Measurements from ENCODE around the gene KDM8. TPM values are rescaled to one million over a fixed set of nuclear protein-coding genes. Genes with fewer than 3 reads are reported as not detected.

The KDM8 gene
- total and polyA plus RNA-seq, 9 of the 15 experiments (the other 6 are each of a cell fraction or from before 2014, with no cell fraction given) = 0.61 to 9.1 (median 5.4) TPM

DNA sequence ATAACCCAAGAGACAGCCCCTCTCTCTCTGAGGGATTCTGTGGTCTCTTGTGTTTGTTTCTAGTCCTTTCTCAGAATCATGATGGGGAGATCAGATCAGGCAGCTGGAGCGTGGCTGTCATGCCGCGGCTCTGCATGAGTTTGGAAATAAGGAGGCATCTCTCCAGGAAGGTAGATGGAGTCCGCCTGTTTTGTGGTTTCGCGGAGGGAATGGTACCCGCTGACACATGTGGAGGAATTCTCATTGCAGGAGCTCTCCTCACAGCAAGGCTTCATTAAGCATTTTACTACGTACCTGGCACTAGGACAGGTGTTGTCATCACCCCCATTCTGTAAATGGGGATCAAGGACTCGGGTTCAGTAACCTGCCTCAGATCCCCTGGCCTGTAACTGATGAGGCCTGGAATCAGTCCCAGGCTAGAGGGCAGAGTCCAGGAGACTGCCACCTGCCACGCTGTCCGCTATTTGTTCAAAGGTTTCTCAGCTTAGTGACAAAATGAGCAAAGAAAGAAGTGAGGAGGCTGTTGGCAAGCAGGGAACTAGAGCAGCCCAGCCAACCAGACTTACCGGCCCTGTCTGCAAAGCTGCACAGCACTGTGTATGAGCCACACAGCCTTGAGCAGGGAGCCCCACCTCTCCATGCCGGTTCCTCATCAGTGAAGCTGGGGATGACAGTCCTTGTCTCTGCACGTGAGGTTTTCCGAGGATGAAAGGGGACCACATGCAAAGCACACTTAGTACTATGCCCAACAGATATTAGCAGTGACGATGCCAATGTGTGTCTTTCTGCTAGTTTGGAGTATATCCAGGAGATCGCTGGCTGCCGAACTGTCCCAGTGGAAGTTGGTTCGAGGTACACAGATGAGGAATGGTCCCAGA lies 11.0 kb downstream of the KDM8 start:
- ChIA-PET POLR2A (interaction anchor here (1.0 to 1.5 kb wide), 2 partner anchors 9 to 15 kb away, joined by 3 to 5 read pairs; no protein-coding TSS in a partner anchor), CTCF (ENCODE audit: low intra/inter-chr PET ratio) (no interaction called here)
- 81% methylated on average over 19 of the region's 19 CpGs for WGBS (ENCODE audit: insufficient coverage, low coverage, missing lambda C conversion rate)
- H3K4me3 ChIP-seq = no peak overlapping the region
- ATAC-seq (no peak), FAIRE-seq (no peak), DNase-seq (ENCODE audit: extremely low read depth in 1 of 4, low spot score in 3 of 4) (no peak)
- peaks cover 0 to 6% of the 10 kb centered on the region in 2 experiments; a peak in 2 of 5 replicates for H3K4me1 ChIP-seq (replicated peaks in 1 of 2; ENCODE audit: control insufficient read depth in 2 of 2, insufficient read depth in 2 of 2, low read length in 2 of 2)
- no peaks in the 10 kb centered on the region for H3K9me3 ChIP-seq (replicated peaks; ENCODE audit: control insufficient read depth, insufficient read depth, low read depth, low read length)
- no peaks in the 10 kb centered on the region for H3K9me1 ChIP-seq (ENCODE audit: control insufficient read depth, insufficient read depth, low read length)
- in situ Hi-C loops (cut with MboI) = no loop called here
- no TSS peak for BruUV-seq (replicated peaks)
- no peaks in the 10 kb centered on the region for H3K79me2 ChIP-seq (ENCODE audit: control insufficient read depth, insufficient read depth, low read length)
- intact Hi-C loops (cut with micrococcal nuclease) = no loop called here
- H3K9ac ChIP-seq (ENCODE audit: insufficient read depth in 1 of 2, low read depth in 2 of 2, low read length in 2 of 2) = no peak overlapping the region
- H4K20me1 ChIP-seq (replicated peaks; ENCODE audit: control insufficient read depth, insufficient read depth, low read length) = 0 out of 2 replicates have a peak, but pooled peaks cover 3% of the 10 kb centered on the region
- H3K27ac ChIP-seq (ENCODE audit: extremely low read depth, low read depth, low read length) = no peak overlapping the region
- H3K27me3 ChIP-seq (ENCODE audit: control insufficient read depth in 2 of 2, insufficient read depth in 2 of 2, low read length in 2 of 2) = no peaks in the 10 kb centered on the region
- H2AFZ ChIP-seq (ENCODE audit: low read depth, low read length) = no peak overlapping the region
- H3K4me2 ChIP-seq (ENCODE audit: insufficient read depth, low read length) = no peak overlapping the region
- peaks cover 20% of the 10 kb centered on the region; the same call in 1 of the 3 replicates for H3K36me3 ChIP-seq (ENCODE audit: control insufficient read depth, insufficient read depth, low read length)
- TF ChIP-seq ZFP30 (CRISPR knock-in tag; IDR thresholded peaks at IDR 0.05; ENCODE audit: borderline replicate concordance) = no peak
- no peak for TF ChIP-seq ZNF507 (tag; conservative IDR thresholded peaks at IDR 0.05)
- no peak for TF ChIP-seq NONO (IDR thresholded peaks at IDR 0.05; ENCODE audit: low read depth in 2 of 2, low read length in 1 of 2)
- TF ChIP-seq TCF3 (CRISPR knock-in tag; IDR thresholded peaks at IDR 0.05) = no peak
- no peak for TF ChIP-seq TFAM (CRISPR knock-in tag; conservative IDR thresholded peaks at IDR 0.05)
- TF ChIP-seq ZNF668 (CRISPR knock-in tag; IDR thresholded peaks at IDR 0.05) = no peak
- TF ChIP-seq GATAD2B (IDR thresholded peaks at IDR 0.05; ENCODE audit: borderline replicate concordance) = no peak
- TF ChIP-seq, protein P1, sequence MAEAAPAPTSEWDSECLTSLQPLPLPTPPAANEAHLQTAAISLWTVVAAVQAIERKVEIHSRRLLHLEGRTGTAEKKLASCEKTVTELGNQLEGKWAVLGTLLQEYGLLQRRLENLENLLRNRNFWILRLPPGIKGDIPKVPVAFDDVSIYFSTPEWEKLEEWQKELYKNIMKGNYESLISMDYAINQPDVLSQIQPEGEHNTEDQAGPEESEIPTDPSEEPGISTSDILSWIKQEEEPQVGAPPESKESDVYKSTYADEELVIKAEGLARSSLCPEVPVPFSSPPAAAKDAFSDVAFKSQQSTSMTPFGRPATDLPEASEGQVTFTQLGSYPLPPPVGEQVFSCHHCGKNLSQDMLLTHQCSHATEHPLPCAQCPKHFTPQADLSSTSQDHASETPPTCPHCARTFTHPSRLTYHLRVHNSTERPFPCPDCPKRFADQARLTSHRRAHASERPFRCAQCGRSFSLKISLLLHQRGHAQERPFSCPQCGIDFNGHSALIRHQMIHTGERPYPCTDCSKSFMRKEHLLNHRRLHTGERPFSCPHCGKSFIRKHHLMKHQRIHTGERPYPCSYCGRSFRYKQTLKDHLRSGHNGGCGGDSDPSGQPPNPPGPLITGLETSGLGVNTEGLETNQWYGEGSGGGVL (CRISPR knock-in tag; IDR thresholded peaks at IDR 0.05) = no peak
- TF ChIP-seq ZNF165 (CRISPR knock-in tag; IDR thresholded peaks at IDR 0.05; ENCODE audit: borderline replicate concordance) = no peak
- TF ChIP-seq, protein P2, sequence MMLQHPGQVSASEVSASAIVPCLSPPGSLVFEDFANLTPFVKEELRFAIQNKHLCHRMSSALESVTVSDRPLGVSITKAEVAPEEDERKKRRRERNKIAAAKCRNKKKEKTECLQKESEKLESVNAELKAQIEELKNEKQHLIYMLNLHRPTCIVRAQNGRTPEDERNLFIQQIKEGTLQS (IDR thresholded peaks at IDR 0.05) = no peak
- TF ChIP-seq, protein P2 (CRISPR knock-in tag; conservative IDR thresholded peaks at IDR 0.05) = no peak
- TF ChIP-seq, protein P3, sequence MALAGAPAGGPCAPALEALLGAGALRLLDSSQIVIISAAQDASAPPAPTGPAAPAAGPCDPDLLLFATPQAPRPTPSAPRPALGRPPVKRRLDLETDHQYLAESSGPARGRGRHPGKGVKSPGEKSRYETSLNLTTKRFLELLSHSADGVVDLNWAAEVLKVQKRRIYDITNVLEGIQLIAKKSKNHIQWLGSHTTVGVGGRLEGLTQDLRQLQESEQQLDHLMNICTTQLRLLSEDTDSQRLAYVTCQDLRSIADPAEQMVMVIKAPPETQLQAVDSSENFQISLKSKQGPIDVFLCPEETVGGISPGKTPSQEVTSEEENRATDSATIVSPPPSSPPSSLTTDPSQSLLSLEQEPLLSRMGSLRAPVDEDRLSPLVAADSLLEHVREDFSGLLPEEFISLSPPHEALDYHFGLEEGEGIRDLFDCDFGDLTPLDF (CRISPR knock-in tag; IDR thresholded peaks at IDR 0.05) = no peak
- TF ChIP-seq, protein P4, sequence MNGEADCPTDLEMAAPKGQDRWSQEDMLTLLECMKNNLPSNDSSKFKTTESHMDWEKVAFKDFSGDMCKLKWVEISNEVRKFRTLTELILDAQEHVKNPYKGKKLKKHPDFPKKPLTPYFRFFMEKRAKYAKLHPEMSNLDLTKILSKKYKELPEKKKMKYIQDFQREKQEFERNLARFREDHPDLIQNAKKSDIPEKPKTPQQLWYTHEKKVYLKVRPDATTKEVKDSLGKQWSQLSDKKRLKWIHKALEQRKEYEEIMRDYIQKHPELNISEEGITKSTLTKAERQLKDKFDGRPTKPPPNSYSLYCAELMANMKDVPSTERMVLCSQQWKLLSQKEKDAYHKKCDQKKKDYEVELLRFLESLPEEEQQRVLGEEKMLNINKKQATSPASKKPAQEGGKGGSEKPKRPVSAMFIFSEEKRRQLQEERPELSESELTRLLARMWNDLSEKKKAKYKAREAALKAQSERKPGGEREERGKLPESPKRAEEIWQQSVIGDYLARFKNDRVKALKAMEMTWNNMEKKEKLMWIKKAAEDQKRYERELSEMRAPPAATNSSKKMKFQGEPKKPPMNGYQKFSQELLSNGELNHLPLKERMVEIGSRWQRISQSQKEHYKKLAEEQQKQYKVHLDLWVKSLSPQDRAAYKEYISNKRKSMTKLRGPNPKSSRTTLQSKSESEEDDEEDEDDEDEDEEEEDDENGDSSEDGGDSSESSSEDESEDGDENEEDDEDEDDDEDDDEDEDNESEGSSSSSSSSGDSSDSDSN (IDR thresholded peaks at IDR 0.05; ENCODE audit: borderline replicate concordance in 1 of 2, low read depth in 2 of 2, low read length in 2 of 2) = no peak
- TF ChIP-seq ZNF551 (CRISPR knock-in tag; IDR thresholded peaks at IDR 0.05) = no peak
- no peak for TF ChIP-seq ZBTB1 (CRISPR knock-in tag; IDR thresholded peaks at IDR 0.05; ENCODE audit: borderline replicate concordance, low read depth)

Measured in K562 (cell line).